NCI-H226 (cell line): ENCODE measurements around the gene BCAN.

Source experiments
- DNase-seq: peaks from one replicate; pipeline ENCODE4 v3.0.0-alpha.2; 2015

The BCAN gene

DNA sequence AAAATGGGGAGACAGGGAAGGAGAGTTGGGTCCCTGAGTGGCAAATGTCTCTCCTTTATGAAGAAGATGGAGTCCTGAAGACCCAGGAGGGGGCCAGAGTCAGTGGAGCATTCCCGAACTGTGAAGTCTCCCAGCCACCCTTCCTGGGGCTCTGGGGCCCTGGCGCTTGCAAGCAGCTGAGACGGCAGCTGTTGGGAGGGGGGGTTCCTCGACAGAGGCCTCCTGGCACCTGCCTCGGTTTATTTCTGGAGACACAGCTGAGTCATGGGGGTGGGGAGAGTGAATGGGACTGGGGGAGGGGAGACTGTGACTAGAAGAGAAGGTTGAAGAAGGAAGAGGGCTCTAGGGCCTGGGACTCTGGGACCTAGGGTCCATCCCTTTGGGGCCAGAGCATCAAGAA, 21.3 kb downstream of the BCAN start:
- no peak for DNase-seq

DNA sequence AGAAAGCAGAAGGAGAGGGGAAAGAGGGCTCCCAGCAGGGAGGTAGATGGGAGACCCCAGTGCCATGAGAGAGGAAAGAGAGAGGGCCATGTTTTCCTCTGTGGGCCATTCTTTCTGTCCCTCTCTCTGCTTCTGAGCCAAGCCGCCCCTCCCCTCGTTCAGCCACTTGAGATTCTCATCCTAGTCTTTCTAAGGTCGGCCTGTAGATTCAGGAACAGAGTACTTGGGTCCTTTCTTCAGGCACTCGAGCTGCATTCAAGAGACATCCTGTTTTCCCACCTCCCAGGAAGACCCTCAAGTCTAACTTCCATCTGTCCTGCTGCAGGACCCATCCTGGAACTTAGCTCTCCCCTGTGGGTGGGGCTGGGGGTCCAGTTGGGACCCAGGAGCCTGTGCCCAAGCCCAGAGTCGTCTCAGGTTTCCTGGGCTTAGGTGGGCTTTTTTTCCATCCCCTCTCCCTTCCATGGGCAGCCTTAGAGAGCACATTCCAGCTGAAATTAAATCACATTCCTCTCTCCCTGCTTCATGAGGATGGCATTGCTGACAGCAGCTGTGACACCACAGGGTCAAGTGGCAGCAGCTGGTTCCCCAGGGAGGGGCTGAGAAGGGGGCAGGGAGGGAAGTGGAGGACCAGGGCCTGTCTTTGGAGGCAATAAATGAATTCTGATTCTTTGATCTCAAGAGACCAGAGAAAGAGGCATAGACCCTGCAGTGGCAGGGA, 22.3 kb downstream of the BCAN start:
- no peak for DNase-seq

DNA sequence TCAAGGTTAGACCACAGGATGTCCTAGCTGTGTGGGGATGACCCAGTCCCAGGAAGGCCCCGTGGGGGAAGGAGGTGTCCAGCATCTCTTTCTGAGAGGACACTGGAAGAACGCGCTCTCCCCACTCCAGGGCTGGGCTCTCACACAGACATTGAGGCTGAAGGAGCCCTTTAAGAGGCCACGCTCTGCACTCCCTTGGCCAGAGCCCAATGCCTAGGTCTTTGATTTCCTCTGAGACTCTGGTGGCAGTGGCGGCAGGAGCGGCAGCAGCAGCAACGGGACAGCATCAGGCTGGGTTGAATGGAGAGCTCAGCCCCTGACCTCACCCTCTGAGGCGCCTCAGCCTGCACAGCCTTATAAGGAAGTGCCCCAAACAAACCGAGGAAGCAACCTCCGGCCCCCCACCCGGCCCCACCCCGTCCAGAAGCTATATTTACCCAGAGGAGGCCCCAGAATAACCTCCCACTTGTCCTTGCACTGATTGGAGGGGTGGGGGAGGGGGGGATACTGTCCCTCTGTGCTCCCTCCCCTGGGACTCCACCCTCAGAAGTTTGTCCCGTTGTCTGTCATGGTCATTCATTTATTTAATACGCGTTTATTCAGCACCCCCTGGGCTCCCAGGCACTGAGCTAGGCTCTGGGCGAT, 23.0 kb downstream of the BCAN start:
- no peak for DNase-seq

DNA sequence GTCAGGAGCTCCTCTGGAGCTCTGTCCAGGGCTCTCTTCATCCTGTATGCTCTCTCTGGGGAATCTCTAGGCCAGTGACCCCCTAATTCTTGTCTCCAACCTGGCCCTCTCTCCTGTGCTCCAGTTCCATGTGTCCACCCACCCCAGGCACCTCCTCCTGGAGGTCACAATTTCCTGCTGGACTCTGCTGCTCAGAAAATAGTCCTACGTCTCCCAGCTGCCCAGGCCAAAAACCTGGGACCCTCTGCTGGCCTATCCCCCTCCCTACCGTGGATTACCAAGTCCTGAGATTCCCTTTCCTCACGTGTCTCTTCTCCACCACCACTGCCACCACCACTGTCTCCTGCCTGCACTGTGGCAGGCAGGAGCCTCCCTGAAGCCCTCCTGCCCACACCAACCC, 23.6 kb downstream of the BCAN start:
- DNase-seq: no peak

DNA sequence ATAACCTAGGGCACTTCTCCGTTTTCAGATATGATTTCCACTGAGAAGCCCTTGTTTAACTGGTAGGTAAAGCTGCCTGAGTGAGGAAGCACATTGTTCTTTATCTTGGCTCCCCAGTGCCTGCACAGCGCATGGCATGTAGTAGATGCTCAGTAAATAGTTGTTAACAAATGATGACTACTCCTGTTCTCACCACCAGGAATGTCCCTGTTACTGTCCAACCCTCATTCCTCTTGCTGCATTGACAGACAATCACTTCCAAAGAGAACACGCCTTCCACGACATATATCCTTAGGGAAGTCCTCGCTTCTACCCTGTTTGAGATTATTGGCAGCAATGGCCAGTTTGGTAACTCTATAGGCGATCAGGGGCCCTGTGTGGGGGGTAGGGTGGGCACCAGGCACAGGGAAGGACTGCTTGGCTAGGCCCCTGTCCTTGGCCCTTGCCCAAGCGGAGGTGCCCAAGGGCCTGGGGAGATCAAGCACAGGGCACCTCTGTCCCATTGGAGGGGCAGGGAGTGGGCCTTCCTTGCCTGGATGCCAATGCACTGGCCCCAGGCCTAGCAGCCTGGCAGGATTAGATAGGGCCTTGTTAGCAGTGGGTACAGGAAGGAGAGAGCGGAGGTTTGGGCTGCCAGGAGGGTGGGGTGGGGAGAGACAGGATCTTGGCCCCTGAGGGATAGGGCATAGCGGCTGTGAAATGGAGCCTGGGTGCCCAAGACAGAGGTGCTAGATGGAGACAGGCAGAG, 25.1 kb downstream of the BCAN start:
- no peak for DNase-seq

DNA sequence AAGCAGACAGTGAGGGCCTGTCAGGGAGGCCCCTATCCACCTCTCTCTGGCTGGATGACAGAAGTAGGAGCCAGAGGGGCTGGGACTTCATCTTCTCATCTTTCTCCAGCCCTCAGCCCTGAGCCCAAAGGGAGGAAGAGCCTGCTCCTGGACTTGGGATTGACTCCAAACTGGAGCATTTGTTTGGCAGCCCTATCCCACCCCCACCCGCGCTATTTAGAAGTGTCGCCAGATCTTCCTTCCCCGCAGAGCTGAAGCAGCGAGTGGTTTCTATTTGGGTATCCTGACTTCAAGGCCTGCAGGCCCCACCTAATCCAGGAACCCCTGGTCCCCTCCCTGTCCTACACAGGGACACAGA, 25.7 kb downstream of the BCAN start:
- no peak for DNase-seq

DNA sequence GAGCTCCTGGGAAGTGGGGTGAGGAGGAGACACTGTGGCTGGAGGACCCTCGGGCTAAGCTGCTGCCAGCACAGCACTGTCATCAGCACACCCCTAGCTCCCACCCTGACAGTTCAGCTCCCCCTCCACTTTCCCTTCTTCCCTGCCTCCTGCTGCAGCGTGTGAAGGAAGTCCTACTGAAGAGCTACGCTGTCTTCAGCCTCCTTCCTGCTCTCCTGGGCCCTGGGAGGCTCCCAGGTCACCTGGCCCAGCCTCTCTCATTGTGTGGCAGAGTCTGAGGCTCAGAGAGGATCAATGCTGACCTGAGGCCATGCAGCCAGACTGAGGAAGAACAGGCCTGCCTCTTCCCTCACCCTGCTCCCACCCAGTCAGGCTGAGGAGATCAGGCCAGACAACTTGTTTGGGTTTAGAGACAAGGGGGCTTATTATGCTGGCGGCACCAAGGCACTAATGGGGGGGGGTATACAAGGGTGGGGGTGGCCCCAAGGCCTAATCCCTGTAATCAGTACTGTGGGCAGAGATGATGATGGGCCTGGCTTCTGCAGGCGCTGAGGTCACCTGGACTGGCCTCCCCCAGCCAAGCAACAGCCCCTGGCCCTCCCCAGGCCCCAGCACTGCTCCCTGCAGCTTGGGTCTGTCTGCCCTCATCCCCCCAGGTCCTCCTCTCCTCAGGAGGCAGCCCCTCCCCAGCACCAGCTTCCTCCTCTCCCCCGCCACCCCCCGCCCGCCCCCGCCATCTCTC, 26.2 kb downstream of the BCAN start:
- no peak for DNase-seq

DNA sequence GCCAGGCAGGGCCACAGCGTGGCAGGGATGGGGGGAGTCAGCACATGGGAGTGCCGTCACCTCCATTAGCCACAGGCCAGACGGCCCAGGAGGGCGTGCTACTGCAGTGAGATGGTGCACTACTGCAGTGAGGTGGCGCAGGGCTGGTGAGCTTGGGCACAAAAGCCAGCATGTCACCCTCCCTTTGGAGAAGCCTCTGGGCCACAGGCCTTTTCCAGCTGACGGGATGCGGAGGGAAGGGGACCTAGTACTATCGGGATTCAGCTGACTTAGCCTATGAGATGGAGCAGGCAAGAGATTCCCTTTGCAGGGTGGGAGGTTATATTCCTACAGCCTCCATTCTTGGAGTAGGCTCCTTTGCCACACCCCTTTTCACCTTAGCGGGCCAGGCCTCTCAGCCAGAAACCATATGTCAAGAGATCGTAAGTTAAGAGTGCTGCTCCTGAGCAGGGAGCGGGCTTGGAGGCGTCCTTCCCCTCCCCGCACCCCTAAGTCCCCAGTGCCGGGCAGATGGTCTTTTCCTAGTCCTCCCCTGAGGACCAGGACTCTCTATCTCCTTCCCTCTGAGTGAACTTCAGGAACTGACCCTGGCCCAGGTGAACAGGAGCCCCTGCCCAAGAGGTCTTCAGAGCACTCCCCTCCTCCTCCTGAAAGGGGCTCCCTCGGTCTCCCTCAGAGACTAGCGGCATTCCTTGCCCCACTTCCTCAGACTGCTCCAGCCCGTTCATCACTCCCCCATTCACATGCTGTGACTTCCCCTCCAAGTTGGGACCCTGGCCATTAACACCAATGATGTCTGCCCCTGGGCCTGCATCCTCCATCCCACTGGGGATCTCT, 27.1 kb downstream of the BCAN start:
- DNase-seq: no peak

DNA sequence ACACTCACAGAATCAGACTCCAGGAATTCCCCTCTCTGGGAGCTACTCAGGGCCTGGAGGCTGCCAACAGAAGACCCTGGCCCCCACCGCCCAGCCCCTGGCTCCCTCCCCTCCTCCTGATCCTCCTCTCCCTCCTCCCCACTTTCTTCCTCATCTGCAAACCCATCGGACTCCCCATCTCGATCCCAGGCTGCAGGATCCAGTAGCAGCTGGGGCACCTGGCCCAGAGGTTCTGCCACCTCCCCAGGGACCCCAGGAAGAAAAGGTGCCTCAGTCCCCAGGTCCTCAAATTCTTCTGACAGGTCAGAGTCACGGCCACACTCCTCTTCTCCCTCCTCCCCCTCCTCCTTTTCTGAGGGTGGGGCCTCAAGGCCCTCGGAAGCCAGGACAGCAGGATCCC, 27.9 kb downstream of the BCAN start:
- no peak for DNase-seq

DNA sequence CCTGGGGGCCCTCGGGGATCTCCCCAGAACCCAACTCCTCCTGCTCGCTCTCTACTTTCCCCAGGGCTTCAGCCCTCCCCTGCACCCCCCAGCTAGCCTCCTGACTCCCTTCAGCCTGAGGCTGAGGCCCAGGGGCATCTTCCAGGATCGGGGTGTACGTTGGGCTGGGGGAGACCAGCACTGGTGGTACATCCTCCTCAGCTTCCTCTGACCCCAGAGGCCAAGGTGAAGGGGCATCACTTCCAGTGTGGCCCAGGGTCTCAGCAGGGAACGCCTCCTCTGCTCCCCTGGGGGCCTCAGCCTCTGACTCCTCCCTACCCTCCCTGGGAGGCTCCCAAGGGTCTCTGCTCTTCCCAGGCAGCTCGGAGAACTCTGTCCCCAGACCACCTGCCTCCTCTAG, 28.4 kb downstream of the BCAN start:
- DNase-seq: no peak

DNA sequence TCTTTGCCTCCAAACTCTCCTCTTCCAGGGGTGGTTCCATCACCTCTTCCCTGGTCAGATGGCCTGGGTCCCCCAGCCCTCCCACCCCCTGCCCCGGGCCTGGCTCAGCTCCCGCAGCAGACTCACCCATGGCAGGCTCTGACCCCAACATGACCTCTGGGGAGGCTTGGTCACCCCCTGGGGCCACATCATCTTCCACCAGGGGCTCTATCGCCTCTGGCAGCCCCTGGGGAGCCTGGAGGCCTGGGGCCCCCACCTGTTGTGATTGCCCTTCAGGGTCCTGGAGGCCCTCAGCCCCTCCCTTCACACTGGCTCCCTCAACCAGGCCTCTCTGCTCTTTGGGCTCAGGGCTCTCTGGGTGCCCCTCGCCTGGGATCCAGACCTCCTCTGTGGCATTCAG, 28.9 kb downstream of the BCAN start:
- DNase-seq: no peak

DNA sequence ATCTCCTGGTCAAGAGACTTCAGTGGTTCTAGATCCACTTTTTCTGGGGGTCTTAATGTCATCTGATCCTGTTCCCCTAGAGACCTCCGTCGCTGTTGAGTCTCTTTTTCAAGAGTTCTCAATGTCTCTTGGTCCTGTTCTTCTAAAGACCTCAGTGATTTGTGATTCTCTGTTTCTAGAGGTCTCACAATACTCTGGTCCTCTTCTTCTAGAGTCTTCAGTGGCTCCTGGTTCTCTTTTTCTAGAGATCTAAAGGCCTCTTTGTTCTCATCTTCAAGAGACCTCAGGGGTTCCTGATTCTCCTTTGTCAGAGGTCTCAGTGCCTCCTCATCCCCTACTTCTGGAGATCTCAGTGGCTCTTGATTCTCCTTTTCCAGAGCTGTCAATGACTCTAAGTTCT, 29.9 kb downstream of the BCAN start:
- DNase-seq: no peak

DNA sequence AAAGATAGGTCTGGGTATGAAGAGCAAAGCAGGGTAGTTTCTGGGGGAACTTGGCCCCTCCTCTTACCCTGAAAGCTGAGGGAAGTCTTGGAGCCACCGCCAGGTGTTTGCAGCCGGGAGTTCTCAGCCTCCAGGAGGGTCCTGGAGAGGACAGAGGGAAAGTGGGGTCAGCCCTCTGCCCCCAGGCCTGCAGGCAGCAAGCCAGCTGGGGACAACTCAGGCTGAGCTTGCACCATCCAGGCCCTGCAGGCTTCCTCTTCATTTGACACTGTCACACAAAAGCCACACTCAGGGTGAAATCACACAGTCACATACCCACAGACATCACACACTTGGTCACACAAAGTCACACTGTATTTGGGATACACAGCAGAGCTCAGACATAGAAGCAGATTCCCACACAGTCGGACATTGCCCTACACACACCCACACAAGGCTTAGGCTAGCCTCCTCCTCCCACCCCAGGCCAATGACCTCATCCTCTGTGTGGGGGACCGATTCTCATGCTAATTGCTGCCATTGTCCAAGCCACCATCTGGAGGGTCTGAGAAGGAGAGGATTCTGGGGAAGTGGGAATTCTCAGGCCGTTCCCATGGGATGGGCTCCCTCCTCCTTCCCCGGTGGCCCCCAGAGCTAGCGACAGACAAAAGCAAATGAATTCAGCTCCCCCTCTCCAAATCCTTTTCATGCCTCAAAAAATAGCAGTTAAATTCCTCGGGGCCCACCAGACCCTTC, 31.6 kb downstream of the BCAN start:
- no peak for DNase-seq

DNA sequence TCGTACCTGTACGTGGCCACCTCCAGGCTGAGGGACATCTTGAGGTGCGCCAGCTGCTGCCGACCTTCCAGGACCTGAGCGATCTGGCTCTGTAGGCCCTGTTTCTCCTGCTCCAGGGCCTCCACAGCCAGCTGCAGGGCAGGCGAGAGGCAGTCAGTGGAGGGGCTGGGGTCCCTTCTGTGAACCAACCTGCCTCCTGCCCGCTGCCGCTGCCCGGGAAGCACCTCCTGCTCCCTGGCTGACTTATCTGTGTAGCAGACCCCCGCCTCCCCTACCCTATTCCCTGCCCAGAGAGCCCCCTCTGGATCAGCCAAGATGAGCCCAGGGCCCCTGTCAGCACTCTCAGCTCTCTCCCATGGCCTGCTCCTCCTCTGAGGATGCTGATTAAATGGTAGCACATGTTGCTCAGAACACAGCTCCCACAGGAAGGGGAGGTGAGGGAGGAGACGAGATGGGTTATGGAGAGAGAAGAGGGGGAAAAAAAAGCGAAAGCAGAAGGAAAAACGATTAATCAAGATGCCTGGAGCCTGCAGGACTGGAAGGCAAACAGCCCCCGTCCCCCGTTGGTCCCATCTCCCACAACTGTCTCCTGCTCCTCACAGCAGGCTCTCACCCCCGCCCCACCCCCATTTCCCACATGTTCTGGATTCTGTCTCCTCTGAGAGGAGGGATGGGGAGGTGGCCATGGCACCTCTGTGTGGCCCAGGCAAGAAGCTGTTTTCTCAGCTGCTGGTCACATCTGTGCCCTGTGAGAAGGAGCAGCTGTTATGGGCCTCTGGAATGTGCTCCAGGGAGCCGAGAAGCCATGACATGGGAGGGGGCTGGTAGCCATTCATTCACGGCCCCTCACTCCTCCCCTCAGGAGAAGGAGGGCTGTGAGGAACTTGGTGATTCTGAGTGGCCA, 33.5 kb downstream of the BCAN start:
- no peak for DNase-seq

DNA sequence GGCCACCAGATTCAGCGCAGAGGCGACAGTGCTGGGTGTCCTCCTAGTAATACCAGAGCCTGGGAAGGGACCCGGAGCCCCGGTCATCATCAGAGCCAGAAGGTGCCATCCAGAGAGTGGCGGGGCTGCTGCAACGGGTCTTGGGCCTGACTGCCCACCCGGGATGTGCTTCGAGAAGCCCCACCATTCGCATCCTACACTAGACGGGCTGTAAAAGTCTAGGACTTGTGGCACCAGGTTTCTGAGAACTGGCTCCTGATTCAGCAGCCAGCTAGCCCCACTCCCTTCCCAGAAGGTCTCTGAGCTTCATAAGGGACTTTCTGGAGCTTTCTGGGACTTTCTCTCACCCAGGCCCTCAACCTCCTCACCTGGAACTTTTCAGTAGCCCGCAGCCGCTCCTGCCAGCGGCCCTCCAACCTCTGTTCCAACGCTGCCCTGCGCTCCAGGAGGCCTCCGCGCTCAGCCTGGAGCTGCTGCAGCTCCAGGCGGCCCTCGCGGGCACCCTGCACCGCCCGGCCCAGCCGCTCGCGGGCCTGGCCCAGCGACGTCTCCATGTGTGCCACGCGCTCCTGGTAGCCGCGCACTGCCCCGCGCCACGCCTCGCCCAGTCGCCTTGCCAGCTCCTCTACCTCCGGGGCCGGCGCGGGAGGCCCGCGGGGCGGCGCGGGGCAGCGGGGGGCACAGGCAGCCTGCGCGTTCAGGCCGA, 34.4 kb downstream of the BCAN start:
- DNase-seq: no peak

DNA sequence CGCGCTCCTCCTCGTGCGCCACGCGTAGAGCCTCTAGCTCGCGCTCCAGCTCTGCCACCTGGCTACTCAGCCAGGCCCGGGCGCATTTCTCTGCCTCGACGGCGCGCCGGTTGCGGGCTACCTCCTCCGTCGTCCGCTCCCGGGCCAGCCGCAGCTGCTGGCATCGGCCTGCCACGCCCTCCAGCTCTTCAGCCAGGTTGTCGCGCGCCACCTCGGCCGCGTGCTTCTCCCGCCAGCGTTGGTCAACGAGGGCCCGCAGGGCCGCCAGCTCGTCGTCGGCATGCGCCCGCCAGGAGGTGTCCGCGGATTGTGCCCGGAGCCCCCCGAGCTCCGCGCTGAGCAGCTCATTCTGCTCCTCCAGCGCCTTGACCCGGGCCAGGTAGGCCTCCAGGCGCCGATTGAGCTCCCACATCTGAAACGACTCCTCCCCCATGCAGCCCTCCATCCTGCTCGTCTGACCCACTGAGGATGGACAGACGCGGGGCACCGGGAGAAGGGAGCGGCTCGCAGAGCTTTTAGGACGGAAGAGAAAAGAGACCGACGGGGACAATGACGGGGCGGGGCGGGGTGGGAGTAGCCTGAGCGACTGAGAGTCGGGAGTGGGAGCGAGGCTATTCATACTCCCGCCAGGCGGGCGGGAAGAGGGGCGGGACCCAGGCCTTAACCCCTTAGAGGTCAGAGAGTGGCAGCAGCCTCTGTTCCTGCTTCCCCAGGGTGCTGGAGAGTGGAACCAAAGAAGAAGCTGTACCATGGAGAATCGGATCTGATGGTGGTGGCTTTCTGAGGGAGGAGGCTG, 35.1 kb downstream of the BCAN start, which contains the start of gene NES:
Gene NES, minus strand, starts transcription at position 588 of the 796 bp plus-strand sequence. Its CDS starts 143 bp downstream, at position 445.
- DNase-seq: no peak

DNA sequence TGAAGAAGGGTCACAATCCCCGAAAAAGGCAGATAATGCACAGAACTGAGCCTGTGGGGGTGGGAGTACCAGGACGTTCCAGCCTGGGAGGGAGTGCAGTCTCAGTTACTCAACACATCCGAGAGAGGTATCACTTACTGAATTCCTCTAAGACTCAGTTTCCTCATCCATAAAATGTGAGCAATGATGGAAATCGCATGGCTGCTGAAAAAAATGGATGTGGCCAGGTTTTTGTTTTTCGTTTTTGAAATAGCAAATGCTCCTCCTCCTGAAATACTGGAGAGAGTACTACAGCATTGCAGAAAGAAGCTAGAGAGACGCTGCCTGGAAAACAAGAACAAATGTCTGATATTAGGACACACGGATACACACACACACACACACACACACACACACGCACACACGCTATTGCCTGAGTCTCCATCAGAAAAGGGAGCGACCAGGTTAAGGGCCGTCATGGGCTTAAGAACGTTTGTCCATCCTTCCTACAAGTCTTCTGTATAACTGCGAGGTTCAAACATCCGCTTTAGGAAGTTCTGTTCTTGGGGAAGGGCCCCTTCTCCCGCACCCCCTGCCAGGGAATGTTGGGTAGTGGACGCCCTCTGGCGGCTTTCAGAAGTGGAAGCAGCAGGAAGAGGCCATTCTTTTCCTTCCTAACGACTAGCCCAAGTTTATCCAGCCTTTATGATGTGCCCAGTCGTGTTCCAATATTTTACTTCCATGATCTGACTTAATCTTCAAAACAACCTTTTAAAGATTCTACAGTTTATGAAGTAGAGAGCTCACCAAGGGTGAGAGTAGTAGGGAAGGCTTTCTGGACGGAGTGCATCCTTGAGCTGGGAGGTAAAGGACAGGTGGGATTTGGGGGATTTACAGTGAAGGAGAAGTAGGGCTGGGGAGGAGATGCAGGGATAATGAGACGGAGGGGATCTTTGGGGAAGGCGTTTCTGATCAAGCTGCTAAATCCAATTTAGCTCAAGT, 36.0 kb downstream of the BCAN start:
- DNase-seq: peak; percentile 48

DNA sequence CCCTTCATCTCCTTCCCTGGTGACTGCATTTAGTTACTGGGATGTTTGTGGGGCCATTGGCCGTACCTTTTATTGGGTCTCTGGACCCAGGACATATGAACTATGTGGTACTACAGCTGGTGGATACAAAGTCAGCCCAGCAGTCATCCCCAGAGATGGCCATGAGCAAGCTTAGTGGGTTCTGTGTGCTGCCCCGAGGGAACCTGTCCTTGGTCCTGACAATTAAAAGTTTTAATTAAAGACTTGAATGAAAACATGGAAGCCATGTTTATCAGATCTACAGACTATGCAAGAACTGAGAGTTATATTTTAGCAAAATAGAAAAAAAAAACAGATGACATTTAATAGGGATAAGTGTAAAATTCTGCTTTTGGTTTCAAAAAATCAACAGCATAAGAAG, 38.1 kb downstream of the BCAN start:
- no peak for DNase-seq
